K562 (cell line): ENCODE data around the gene TYW5. TPM values are rescaled to one million over a fixed set of nuclear protein-coding genes. Genes with fewer than 3 reads are reported as not detected.

Experiments used
- CAMTA2 ChIP-seq: fragments of 250-450 bp; sonication (Bioruptor Pico); conservative IDR thresholded peaks from 2 replicates; pipeline ENCODE4 v1.5.1; 2022
- ELF1 ChIP-seq: fragments of 200-800 bp; sonication (Bioruptor generic); IDR thresholded peaks from 2 replicates; pipeline ENCODE4 v1.6.1; 2016; ENCODE audit warnings: missing genetic modification characterization, missing compliant biosample characterization
- FOXJ3 ChIP-seq: sonication (generic); formaldehyde crosslinking; IDR thresholded peaks from 2 replicates; pipeline ENCODE4 v1.4.0; 2020; ENCODE audit warnings: mild to moderate bottlenecking, missing genetic modification reagents
- FOXP1 ChIP-seq: sonication (generic); formaldehyde crosslinking; IDR thresholded peaks from 2 replicates; pipeline ENCODE4 v1.8.0; 2022; ENCODE audit warnings: mild to moderate bottlenecking, missing genetic modification reagents
- IFI16 ChIP-seq: fragments of 250-450 bp; sonication (Bioruptor Pico); IDR thresholded peaks from 2 replicates; pipeline ENCODE4 v2.1.2; 2022; ENCODE audit warnings: mild to moderate bottlenecking, inconsistent platforms
- JUN ChIP-seq, 2 experiments: sonication (generic) in 1 of 2; formaldehyde crosslinking in 1 of 2; IDR thresholded peaks; 2 replicates each; pipeline versions ENCODE4 v1.6.1 to v1.8.0; 2012 to 2022; ENCODE audit warnings: borderline replicate concordance in 2 of 2, mild to moderate bottlenecking in 2 of 2, improper control_type of control experiment in 1 of 2, low read depth in 1 of 2, low read length in 1 of 2, missing genetic modification reagents in 1 of 2
- MCM3 ChIP-seq: fragments of 450-650 bp; IDR thresholded peaks from 2 replicates; pipeline ENCODE4 v1.6.1; 2016
- RFX5 ChIP-seq: IDR thresholded peaks from 2 replicates; pipeline ENCODE4 v1.6.1; 2011; ENCODE audit warnings: low read depth, mild to moderate bottlenecking, improper control_type of control experiment, low read length
- TAF15 ChIP-seq: fragments of 200-400 bp; formaldehyde crosslinking; IDR thresholded peaks from 2 replicates; pipeline ENCODE4 v1.6.1; 2017; ENCODE audit warnings: mild to moderate bottlenecking, low read depth, low read length, moderate library complexity
- ZEB2 ChIP-seq: fragments of 450-650 bp; IDR thresholded peaks from 2 replicates; pipeline ENCODE4 v1.6.1; 2016
- ZKSCAN8 ChIP-seq: fragments of 200-800 bp; sonication (Bioruptor generic); IDR thresholded peaks from 2 replicates; pipeline ENCODE4 v1.6.1; 2016; ENCODE audit warnings: missing genetic modification characterization, missing compliant biosample characterization
- ZNF77 ChIP-seq: fragments of 250-450 bp; sonication (Bioruptor Pico); IDR thresholded peaks from 2 replicates; pipeline ENCODE4 v1.5.0; 2020
- ZSCAN32 ChIP-seq: fragments of 450-650 bp; formaldehyde crosslinking; IDR thresholded peaks from 2 replicates; pipeline ENCODE4 v1.4.0; 2020; ENCODE audit warnings: mild to moderate bottlenecking, moderate library complexity
- polyA plus RNA-seq, 8 experiments: library from polyadenylated mRNA; depleted of rRNA in 4 of 8; stranded (reverse) in 5 of 8; unstranded in 3 of 8; fragments of >200 nt; fragmentation: Nextera tagmentation in 2 of 8; fragmentation: Illumina TruSeq in 1 of 8; extraction: Ambion mirVana in 2 of 8; extraction: Trizol in 1 of 8; gene quantifications; 2 replicates each; pipeline versions ENCODE4 v1.2.1 to v1.2.3, GENCODE V29; 2011 to 2014; ENCODE audit warnings: inconsistent platforms in 1 of 8, missing spikeins in 1 of 8
- total RNA-seq, 7 experiments: library from RNA; depleted of rRNA in 6 of 7; stranded (reverse); fragments of >200 nt in 6 of 7; fragmentation: Illumina TruSeq in 2 of 7; extraction: Trizol in 2 of 7; gene quantifications; 2 replicates each; pipeline versions ENCODE4 v1.2.1 to v1.2.3, GENCODE V29; 2011 to 2021; ENCODE audit warnings: low replicate concordance in 1 of 7
- TF ChIP-seq, protein P1 (sequence below): fragments of 250-450 bp; sonication (Bioruptor Pico); IDR thresholded peaks from 2 replicates; pipeline ENCODE4 v1.8.0; 2022; ENCODE audit warnings: moderate library complexity, mild to moderate bottlenecking, inconsistent platforms
- TF ChIP-seq, protein P2 (sequence below): fragments of 200-800 bp; sonication (Bioruptor generic); IDR thresholded peaks from 2 replicates; pipeline ENCODE4 v1.6.1; 2016; ENCODE audit warnings: missing genetic modification characterization, missing compliant biosample characterization

TYW5 gene
- total and polyA plus RNA-seq, 9 of the 15 experiments (the other 6 are each of a cell fraction or from before 2014, with no cell fraction given): 3.6 to 7.7 (median 4.6) TPM

DNA sequence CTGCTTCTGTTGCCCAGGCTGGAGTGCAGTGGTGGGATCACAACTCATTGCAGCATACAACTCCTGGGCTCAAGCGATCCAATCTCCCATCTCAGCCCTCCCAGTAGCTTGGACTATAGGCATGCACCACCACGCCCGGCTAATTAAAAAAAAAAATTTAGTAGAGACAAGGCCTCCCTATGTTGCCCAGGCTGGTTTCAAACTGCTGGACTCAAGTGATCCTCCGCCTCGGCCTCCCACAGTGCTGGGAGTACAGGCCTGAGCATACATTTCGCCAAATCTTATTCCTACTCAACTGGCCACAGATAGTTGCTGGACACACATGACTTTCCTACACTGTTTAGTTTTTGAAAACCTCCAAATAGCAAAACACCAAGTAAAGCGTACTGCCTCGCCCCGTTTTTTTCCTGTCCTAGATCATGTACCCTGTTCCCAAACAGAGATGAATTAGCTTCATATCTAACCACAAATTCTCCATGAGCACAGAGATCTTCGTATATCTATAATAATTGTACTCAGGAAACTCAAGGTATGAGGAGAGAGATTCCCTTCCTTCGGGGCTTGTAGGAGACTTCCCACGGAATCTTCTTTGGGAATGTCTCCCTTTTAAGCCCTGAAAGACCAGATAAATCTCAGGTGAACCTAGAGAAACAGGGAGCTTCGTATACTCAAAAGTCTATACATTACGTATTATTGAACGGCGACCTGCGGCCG, 44.8 kb downstream of the TYW5 start (continued):
- no peak for TF ChIP-seq MCM3
- no peak for TF ChIP-seq JUN (IDR thresholded peaks at IDR 0.05; ENCODE audit: borderline replicate concordance, low read depth, low read length)
- no peak for TF ChIP-seq JUN (CRISPR knock-in tag; IDR thresholded peaks at IDR 0.05; ENCODE audit: borderline replicate concordance)
- no peak for TF ChIP-seq RFX5
- TF ChIP-seq CAMTA2 (CRISPR knock-in tag): no peak
- TF ChIP-seq ZEB2: no peak
- TF ChIP-seq ZKSCAN8: no peak
- TF ChIP-seq FOXP1 (CRISPR knock-in tag): no peak
- TF ChIP-seq, protein P1, sequence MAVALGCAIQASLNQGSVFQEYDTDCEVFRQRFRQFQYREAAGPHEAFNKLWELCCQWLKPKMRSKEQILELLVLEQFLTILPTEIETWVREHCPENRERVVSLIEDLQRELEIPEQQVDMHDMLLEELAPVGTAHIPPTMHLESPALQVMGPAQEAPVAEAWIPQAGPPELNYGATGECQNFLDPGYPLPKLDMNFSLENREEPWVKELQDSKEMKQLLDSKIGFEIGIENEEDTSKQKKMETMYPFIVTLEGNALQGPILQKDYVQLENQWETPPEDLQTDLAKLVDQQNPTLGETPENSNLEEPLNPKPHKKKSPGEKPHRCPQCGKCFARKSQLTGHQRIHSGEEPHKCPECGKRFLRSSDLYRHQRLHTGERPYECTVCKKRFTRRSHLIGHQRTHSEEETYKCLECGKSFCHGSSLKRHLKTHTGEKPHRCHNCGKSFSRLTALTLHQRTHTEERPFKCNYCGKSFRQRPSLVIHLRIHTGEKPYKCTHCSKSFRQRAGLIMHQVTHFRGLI (CRISPR knock-in tag): no peak
- no peak for TF ChIP-seq ZNF77 (CRISPR knock-in tag)
- TF ChIP-seq ZSCAN32 (CRISPR knock-in tag): no peak
- TF ChIP-seq, protein P2, sequence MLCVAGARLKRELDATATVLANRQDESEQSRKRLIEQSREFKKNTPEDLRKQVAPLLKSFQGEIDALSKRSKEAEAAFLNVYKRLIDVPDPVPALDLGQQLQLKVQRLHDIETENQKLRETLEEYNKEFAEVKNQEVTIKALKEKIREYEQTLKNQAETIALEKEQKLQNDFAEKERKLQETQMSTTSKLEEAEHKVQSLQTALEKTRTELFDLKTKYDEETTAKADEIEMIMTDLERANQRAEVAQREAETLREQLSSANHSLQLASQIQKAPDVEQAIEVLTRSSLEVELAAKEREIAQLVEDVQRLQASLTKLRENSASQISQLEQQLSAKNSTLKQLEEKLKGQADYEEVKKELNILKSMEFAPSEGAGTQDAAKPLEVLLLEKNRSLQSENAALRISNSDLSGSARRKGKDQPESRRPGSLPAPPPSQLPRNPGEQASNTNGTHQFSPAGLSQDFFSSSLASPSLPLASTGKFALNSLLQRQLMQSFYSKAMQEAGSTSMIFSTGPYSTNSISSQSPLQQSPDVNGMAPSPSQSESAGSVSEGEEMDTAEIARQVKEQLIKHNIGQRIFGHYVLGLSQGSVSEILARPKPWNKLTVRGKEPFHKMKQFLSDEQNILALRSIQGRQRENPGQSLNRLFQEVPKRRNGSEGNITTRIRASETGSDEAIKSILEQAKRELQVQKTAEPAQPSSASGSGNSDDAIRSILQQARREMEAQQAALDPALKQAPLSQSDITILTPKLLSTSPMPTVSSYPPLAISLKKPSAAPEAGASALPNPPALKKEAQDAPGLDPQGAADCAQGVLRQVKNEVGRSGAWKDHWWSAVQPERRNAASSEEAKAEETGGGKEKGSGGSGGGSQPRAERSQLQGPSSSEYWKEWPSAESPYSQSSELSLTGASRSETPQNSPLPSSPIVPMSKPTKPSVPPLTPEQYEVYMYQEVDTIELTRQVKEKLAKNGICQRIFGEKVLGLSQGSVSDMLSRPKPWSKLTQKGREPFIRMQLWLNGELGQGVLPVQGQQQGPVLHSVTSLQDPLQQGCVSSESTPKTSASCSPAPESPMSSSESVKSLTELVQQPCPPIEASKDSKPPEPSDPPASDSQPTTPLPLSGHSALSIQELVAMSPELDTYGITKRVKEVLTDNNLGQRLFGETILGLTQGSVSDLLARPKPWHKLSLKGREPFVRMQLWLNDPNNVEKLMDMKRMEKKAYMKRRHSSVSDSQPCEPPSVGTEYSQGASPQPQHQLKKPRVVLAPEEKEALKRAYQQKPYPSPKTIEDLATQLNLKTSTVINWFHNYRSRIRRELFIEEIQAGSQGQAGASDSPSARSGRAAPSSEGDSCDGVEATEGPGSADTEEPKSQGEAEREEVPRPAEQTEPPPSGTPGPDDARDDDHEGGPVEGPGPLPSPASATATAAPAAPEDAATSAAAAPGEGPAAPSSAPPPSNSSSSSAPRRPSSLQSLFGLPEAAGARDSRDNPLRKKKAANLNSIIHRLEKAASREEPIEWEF (CRISPR knock-in tag): no peak
- TF ChIP-seq FOXJ3: no peak
- TF ChIP-seq TAF15: no peak
- TF ChIP-seq IFI16 (CRISPR knock-in tag): no peak
- 0 out of 2 replicates have a peak, but pooled peaks have one; percentile 1 for TF ChIP-seq ELF1 (tag)
